Osteocyte (in vitro differentiated cells): Measurements from ENCODE around the gene SGPL1. TPM values are rescaled to one million over a fixed set of nuclear protein-coding genes. Genes with fewer than 3 reads are reported as not detected.

Experiments
- DNase-seq: peaks from one replicate; pipeline ENCODE4 v3.0.0; 2021; ENCODE audit warnings: mixed read lengths; ENCODE audit not compliant: unreplicated experiment; ENCODE audit errors: extremely low spot score
- H3K27ac Mint-ChIP-seq: one replicate; pipeline ENCODE4 v1.8.0; 2021; ENCODE audit warnings: mild to moderate bottlenecking, mixed read lengths; ENCODE audit not compliant: unreplicated experiment
- H3K27me3 Mint-ChIP-seq: one replicate; pipeline ENCODE4 v1.8.0; 2021; ENCODE audit warnings: mixed read lengths; ENCODE audit not compliant: unreplicated experiment
- H3K36me3 Mint-ChIP-seq: one replicate; pipeline ENCODE4 v1.8.0; 2021; ENCODE audit warnings: mixed read lengths; ENCODE audit not compliant: unreplicated experiment
- H3K4me1 Mint-ChIP-seq: one replicate; pipeline ENCODE4 v1.8.0; 2021; ENCODE audit warnings: mixed read lengths; ENCODE audit not compliant: unreplicated experiment
- H3K4me3 Mint-ChIP-seq: one replicate; pipeline ENCODE4 v1.8.0; 2021; ENCODE audit warnings: mild to moderate bottlenecking, moderate library complexity, mixed read lengths; ENCODE audit not compliant: unreplicated experiment
- H3K9me3 Mint-ChIP-seq: one replicate; pipeline ENCODE4 v1.8.0; 2021; ENCODE audit warnings: mixed read lengths; ENCODE audit not compliant: unreplicated experiment
- CTCF ChIP-seq: fragments of 200-600 bp; sonication (generic); IDR thresholded peaks from 2 replicates; pipeline ENCODE4 v1.5.0; 2021; ENCODE audit warnings: antibody characterized with exemption, mild to moderate bottlenecking, moderate library complexity
- total RNA-seq: library from RNA; stranded (reverse); gene quantifications from 2 replicates; pipeline ENCODE4 v1.2.1, GENCODE V29; 2021

Gene SGPL1
- total RNA-seq, 1 donor from 2014 or later = 58.1 TPM

- Mint-ChIP-seq H3K4me3 (no peak overlapping the region), H3K36me3 (peaks cover 29% of the 10 kb centered on the region), H3K9me3 (no peaks in the 10 kb centered on the region), H3K27ac (peak overlapping the region; percentile 75), H3K4me1 (peaks cover 49% of the 10 kb centered on the region), H3K27me3 (no peaks in the 10 kb centered on the region)
- no peak for DNase-seq
- no peak for TF ChIP-seq CTCF
These were observed 18.8 kb downstream of the SGPL1 start for GRCh38 chr10:70834441-70835151.

- Mint-ChIP-seq H3K36me3 (peaks cover 26% of the 10 kb centered on the region), H3K27ac (peak overlapping the region; percentile 64), H3K9me3 (no peaks in the 10 kb centered on the region), H3K27me3 (no peaks in the 10 kb centered on the region), H3K4me3 (no peak overlapping the region), H3K4me1 (peaks cover 48% of the 10 kb centered on the region)
- no peak for DNase-seq
- no peak for TF ChIP-seq CTCF
These were observed 20.6 kb downstream of the SGPL1 start for GRCh38 chr10:70836319-70836718.

GRCh38 chr10:70837660-70838059 is 21.9 kb downstream of the SGPL1 start:
- H3K4me3 Mint-ChIP-seq = no peak overlapping the region
- H3K27ac Mint-ChIP-seq = no peak overlapping the region
- no peak for TF ChIP-seq CTCF
- no peak for DNase-seq
- H3K9me3 Mint-ChIP-seq = no peaks in the 10 kb centered on the region
- peaks cover 32% of the 10 kb centered on the region for H3K36me3 Mint-ChIP-seq
- H3K4me1 Mint-ChIP-seq = peaks cover 39% of the 10 kb centered on the region
- no peaks in the 10 kb centered on the region for H3K27me3 Mint-ChIP-seq

GRCh38 chr10:70838270-70838805 is 22.6 kb downstream of the SGPL1 start:
- Mint-ChIP-seq H3K27ac (no peak overlapping the region), H3K4me3 (no peak overlapping the region), H3K4me1 (peaks cover 33% of the 10 kb centered on the region), H3K9me3 (no peaks in the 10 kb centered on the region), H3K27me3 (no peaks in the 10 kb centered on the region), H3K36me3 (peaks cover 37% of the 10 kb centered on the region)
- DNase-seq = no peak
- no peak for TF ChIP-seq CTCF

GRCh38 chr10:70840836-70841235 is 25.1 kb downstream of the SGPL1 start:
- Mint-ChIP-seq H3K27me3 (no peaks in the 10 kb centered on the region), H3K36me3 (peaks cover 50% of the 10 kb centered on the region), H3K9me3 (no peaks in the 10 kb centered on the region), H3K27ac (no peak overlapping the region), H3K4me1 (peaks cover 9% of the 10 kb centered on the region), H3K4me3 (no peak overlapping the region)
- DNase-seq = no peak
- TF ChIP-seq CTCF = no peak
